GM18508 (cell line): Measurements from ENCODE around the gene SLC38A7.
A peak's percentile ranks its signal among the peaks of the same experiment; 100 is the strongest.
"Not testable (repeated sequence)": the region's sequence is repeated elsewhere in the genome, so short reads cannot be mapped to it uniquely, and the experiment has no call there.

ENCODE experiments used
- ATAC-seq: cut with Tn5 transposase; IDR thresholded peaks from one replicate; pipeline ENCODE4 v1.9.1; 2021; ENCODE audit warnings: moderate number of reproducible peaks; ENCODE audit not compliant: insufficient read depth, unreplicated experiment

The SLC38A7 gene

GRCh38 chr16:58679763-58680162, 4.8 kb downstream of the SLC38A7 start:
- ATAC-seq, result no peak

- ATAC-seq, result no peak
Observed at GRCh38 chr16:58678716-58679115, 5.9 kb downstream of the SLC38A7 start.

DNA sequence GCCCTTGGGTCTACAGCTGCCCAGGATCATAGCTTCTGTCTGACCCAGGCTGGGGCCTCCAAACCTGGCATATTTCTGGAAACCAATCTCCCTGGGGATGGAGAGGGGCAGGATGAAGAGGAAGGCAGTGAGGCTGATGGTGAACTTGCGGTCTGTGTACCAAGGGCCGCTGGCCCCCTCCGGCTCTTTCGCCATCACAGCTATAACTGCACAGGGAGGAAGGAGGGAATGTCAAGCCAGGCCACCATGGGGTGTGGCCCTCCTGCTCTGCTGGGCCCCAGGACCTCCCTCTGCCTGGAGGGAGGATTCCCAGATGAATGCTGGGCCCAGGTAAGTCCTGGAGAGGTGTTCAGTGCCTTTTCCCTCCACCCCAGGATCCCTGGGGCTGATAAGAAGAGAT, 6.3 kb downstream of the SLC38A7 start:
- no peak for ATAC-seq

DNA sequence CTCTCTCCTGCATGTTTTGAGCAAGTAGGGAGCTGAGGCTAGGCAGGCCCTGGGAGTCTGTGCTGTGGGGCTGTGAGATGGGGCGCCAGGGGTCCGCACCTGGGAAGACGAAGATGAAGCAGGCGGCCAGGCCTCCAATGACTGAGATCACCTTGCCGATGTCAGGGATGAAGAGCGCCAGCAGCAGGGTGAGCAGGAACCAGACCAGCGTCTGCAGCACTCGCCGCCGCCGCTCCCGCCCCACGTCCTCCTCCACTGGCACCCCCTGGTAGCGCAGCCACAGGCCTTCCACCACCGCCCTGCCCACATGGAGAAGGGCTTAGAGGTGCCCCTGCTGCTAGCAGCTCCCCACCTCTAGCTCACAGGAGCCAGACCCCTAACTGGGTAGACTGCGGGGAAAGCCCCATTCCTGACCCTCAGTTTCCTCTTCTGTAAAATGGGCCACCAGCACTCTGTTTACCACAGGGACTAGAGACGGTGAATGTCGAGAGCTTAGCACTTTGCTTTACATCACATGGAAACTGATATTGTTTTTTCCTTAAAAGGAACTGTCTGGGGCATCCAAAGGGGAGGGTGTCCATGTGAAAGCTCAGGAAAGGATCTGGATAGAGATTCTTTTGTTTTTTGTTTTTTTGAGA, 13.5 kb downstream of the SLC38A7 start:
- no peak for ATAC-seq

DNA sequence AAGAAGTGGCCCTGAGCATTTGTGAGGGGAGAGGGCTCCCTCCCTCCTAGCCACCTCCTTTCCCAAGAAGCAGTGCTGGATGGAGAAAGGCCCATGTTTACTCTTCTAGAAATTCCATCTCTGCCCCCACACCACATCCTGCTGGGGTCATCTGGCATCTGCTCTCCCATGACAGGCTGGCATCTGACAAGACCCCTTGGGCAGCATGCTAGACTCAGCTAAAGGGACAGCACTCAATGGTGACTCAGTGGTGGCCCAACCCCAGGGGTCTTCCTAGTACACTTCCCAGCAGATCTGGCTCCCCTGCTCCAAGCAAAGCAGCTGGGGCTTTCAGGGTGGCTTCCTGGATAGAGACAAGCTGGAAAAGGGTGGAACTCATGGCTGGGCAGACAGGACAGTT, 14.4 kb downstream of the SLC38A7 start:
- no peak for ATAC-seq

DNA sequence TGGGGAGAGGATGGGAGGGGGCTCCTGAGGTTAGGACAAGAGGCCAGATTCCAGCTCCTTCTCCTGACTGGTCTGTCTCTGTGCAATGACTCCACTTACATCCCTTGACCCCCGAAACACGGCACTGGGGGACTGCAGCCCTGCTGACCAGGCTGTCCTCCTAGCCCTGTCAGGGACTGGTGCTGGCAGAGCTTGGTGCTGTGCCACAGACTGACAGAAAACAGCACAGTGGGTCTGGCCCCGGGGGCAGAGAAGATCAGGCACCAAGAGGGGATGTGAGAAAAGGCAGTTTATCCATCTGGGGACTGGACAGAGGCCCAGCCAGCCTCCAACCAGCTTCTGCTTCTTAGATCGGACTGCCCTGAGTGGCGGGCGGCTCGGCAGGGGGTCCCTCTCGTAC, 19.4 kb downstream of the SLC38A7 start:
- ATAC-seq, result no peak

DNA sequence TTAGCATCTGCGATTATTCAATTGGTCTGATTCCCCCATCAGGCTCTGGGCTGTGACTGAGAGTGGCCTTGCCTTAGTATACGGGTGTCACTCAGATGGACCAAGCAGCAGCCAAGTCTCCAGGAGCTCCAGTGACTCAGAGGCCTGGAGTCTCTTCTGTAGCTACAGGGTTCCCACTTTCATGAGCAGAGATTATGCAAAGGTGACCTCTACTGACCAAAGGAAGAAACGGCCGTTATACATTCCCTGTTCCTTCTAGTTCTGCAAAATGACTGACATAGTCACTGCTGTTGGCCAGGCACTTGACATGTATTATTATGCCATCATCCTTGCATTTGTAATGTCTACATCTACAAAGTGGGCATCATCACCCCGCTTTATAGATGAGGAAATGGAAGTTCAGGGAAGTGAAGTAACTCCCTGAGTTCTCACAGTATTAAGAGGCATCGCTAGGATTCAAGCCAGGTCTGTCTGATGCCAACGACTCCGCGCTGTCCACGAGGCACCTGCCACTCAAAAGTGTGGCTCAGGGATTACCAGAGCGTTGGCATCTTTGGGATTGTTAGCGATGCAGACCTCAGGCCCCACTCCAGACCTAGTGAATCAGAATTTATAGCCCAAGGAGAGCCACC, 23.3 kb downstream of the SLC38A7 start:
- peak; percentile 65 for ATAC-seq

DNA sequence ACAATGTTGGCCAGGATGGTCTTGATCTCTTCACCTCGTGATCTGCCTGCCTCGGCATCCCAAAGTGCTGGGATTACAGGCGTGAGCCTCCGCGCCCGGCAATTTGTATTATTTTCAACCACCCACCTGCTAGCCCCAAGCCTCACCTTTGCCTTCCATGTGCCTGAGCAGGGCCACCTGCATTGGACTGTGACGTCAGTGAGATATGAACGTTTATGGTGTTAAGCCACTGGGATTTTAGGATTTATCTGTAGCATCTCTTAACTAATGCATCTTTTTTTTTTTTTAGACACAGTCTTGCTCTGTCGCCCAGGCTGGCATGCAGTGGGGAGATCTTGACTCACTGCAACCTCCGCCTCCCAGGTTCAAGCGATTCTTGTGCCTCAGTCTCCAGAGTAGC, 24.7 kb downstream of the SLC38A7 start:
- not testable (repeated sequence) for ATAC-seq

- ATAC-seq, result no peak
Observed at GRCh38 chr16:58658796-58659211, 25.8 kb downstream of the SLC38A7 start.

DNA sequence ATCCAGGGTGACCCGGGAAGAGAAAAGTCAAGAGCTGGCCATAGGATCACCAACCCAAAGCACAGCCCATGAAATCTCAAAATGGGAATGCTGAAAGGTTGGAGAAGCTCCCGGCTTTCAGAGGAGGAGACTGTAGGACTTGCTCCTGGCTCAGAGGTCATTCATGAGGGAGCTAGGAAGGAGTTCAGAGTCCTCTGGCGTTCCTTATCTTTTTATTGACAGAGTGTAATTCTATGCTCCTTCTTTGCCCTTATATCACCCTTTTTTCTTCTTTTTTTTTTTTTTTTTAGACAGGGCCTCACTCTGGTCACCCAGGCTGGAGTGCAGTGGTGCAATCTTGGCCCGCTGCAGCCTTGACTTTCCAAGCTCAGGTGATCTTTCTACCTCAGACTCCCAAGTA, 27.7 kb downstream of the SLC38A7 start:
- no peak for ATAC-seq

- no peak for ATAC-seq
Observed at GRCh38 chr16:58655215-58655596, 29.4 kb downstream of the SLC38A7 start.

DNA sequence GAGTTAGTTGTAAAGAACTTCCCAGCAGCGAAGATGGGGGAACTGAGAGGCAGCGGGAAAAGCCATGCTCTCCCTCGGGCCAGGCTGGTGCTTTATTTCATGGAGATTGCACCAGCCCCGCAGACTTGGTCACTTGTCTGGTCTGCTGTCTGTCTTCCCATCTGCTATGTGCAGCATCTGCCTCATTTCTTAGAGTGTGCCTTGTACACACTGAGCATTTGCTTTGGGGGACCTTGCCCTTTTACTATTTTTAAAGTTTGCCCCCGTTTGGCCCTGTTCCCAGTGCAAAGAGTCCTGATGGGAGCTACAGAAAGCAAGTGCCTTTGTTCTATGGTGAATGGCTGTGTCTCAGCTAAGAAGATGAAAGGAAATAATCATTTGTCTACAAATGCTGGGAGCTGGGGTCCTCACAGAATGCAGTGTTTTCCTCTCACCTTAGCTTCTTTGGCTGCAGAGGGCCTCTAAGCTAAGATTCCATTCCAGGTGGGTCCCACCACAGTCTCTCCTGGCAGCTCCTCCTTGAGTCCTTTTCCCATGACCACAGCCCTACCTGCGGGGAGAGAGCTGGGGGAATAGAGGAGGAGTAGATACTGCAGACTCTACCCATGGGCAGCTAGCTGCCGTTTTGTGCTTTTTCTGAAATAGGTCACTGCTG, 29.9 kb downstream of the SLC38A7 start:
- no peak for ATAC-seq

- ATAC-seq, result no peak
Observed at GRCh38 chr16:58652741-58653140, 31.8 kb downstream of the SLC38A7 start.

DNA sequence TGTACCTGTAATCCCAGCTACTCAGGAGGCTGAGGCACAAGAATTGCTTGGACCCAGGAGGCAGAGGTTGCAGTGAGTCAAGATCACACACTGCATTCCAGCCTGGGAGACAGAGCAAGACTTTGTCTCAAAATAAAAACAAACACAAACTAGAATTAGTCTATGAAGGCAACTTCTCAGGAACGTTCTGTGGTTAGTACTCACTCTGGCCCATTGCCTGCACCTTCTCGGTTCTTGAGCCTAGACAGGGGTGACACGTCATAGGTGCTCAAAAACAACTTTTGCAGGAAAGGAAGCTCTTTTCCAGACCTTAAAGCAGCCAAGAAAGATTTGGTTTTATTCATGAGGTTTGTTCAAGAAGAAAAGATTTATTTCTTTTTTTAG, 32.6 kb downstream of the SLC38A7 start:
- no peak for ATAC-seq

DNA sequence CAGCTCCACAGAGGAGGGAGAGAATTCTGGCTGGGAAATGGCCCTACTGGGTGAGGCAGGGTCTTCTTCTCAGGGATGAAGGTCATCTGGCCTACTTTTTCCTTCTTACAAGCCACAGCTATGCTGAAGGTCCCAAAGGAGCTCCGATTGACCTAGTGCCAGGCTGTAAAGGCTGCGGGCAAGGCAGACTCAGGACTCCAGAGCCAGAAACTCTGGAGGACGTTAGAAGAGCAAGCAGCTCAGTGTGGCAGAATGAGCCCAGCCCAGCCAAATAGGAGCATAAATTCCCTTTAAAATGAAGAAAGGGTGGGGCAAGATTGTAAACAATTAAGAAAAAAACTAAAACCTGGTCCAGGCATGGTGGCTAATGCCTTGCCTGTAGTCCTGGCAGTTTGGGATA, 34.9 kb downstream of the SLC38A7 start:
- no peak for ATAC-seq

DNA sequence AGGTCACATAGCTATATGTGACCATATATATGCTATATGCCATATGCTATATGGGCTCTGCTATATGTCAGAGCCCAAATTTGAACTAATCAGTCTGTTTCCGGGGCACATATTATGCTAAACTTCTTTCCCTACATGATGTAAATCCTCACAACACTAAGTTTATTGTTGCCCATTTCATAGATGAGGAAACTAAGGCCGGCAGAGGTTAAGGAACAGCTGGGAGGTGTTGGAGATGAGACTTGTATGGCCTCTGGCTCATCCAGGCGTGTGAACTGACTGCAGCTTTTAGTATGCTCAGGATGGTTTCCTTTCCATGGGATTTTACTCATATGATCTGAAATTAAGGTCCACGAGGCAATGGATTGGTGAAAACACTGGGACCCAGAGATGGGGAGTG, 37.5 kb downstream of the SLC38A7 start:
- ATAC-seq, result no peak

DNA sequence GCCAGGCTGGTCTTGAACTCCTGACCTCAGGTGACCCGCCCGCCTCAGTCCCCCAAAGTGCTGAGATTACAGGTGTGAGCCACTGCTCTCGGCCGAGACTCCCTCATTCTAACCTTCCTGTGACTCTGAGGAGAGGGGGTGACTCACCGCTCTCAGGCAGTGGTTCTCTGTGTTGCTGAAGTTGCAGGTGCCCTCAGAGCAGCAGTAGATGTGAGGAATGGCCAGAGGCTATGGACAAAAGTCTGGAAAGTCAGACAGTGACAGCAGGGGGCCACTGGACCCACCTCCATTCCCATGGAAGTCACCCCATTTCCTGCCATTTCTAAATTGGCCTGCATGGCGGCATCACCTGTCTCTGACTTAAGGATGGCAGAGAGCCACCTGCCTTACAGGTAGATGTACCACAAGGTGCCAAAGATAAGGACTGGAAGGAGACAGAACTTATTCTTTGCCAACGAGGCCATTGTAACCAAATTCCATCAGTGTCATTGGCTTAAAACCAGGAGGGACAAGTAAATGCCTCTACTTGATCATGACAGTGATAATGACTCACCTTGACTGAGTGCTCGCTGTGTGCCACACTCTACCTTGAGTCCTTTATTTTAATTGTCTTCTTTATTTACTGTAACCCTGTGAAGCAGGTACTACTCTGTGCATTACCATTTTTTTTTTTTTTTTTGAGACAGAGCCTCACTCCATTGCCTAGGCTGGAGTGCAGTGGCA, 39.6 kb downstream of the SLC38A7 start:
- no peak for ATAC-seq

GRCh38 chr16:58644108-58644507, 40.5 kb downstream of the SLC38A7 start:
- ATAC-seq, result no peak

- no peak for ATAC-seq
Observed at GRCh38 chr16:58640949-58641348, 43.6 kb downstream of the SLC38A7 start.

- ATAC-seq, result no peak
Observed at GRCh38 chr16:58639836-58640235, 44.7 kb downstream of the SLC38A7 start.

DNA sequence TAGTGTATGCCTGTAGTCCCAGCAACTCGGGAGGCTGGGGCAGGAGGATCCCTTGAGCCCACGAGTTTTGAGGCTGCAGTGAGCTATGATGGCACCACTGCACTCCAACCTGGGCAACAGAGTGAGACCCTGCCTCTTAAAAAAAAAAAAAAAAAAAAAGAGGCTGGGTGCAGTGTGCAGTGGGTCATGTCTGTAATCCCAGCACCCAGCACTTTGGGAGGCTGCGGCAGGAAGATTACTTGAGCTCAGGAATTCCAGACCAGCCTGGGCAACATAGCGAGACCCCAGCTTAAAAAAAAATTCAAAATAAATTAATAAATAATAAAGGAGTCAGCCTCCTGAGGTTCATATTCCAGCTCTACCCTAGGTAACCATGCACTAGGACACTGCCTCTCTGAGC, 45.3 kb downstream of the SLC38A7 start:
- no peak for ATAC-seq
